Body of pancreas (tissue), 4 donors: ENCODE data around the gene C1QTNF12. TPM values are rescaled to one million over a fixed set of nuclear protein-coding genes. Genes with fewer than 3 reads are reported as not detected.

ENCODE experiments used
- ATAC-seq: fragments of 150-250 bp; one replicate; pipeline ENCODE4 v1.9.1; 2016
- DNase-seq, 4 donors: peaks; one replicate each; pipeline ENCODE4 v3.0.0-alpha.2; 2019
- H3K27ac ChIP-seq, 4 donors: fragments of 200-600 bp; sonication (generic); 1 replicate in 3 of 4; 2 replicates in 1 of 4; pipeline versions ENCODE4 v1.5.1 to v1.6.1; 2016 to 2019; ENCODE audit warnings: mild to moderate bottlenecking in 1 of 4, mixed read lengths in 1 of 4, moderate library complexity in 1 of 4
- H3K27me3 ChIP-seq, 2 donors: fragments of 200-600 bp; sonication (generic); one replicate each; pipeline ENCODE4 v1.6.0; 2016; ENCODE audit warnings: mild to moderate bottlenecking in 1 of 2
- H3K36me3 ChIP-seq, 2 donors: fragments of 200-600 bp; sonication (generic); replicated peaks in 1 of 2; 2 replicates each; pipeline ENCODE4 v1.5.1; 2016; ENCODE audit warnings: low read depth in 2 of 2; ENCODE audit not compliant: insufficient read depth in 1 of 2
- H3K4me1 ChIP-seq: fragments of 200-600 bp; sonication (generic); one replicate; pipeline ENCODE4 v1.6.0; 2016
- H3K4me3 ChIP-seq, 2 donors: fragments of 200-600 bp; sonication (generic); 1 replicate in 1 of 2; 2 replicates in 1 of 2; pipeline ENCODE4 v1.5.1; 2016 to 2019
- H3K9me3 ChIP-seq, 3 donors: fragments of 200-600 bp; sonication (generic); 1 replicate in 2 of 3; 2 replicates in 1 of 3; pipeline ENCODE4 v1.5.1; 2016
- CTCF ChIP-seq, 7 experiments: fragments of 450-650 bp in 4 of 7; fragments of 200-600 bp in 3 of 7; sonication (generic) in 3 of 7; IDR thresholded peaks; one replicate each; pipeline ENCODE4 v1.5.1; 2016 to 2019; ENCODE audit warnings: antibody characterized with exemption in 7 of 7
- POLR2A ChIP-seq, 3 donors: fragments of 450-650 bp; IDR thresholded peaks; one replicate each; pipeline ENCODE4 v1.6.1; 2016; ENCODE audit warnings: antibody characterized with exemption in 3 of 3, mild to moderate bottlenecking in 2 of 3
- WGBS, 2 donors: methylation state at CpG; one replicate each; pipeline ENCODE4 v1.1.5; 2017; 5-methylcytosine and 5-hydroxymethylcytosine counted together
- intact Hi-C: fragments of 100-400 bp; cut with DNase I; formaldehyde crosslinking; loops from one replicate; pipeline ENCODE4 v1.15.1; 2023
- total RNA-seq, 2 donors: library from RNA; depleted of rRNA; stranded (reverse); fragments of >200 nt; gene quantifications; one replicate each; pipeline ENCODE4 v1.1.0, GENCODE V29; 2016

Gene C1QTNF12
- total RNA-seq, 2 donors from 2014 or later = not detected

GRCh38 chr1:1225238-1225845 lies 21.2 kb downstream of the C1QTNF12 start:
- H3K27me3 ChIP-seq = no peaks in the 10 kb centered on the region
- no peak for TF ChIP-seq CTCF (IDR thresholded peaks at IDR 0.05)
- TF ChIP-seq POLR2A (IDR thresholded peaks at IDR 0.05) = no peak
- WGBS, 2 donors = 84 to 96% methylated on average over 16 to 34 of the region's 34 CpGs
- peaks cover 20 to 31% of the 10 kb centered on the region in 2 donors for H3K36me3 ChIP-seq
- intact Hi-C loops = loop anchor here (5.0 kb wide), 1 partner anchor 108 kb away; the partner anchor contains the start of gene C1orf159
- H3K9me3 ChIP-seq = no peaks in the 10 kb centered on the region
- no peak overlapping the region for H3K27ac ChIP-seq
- ATAC-seq = no peak
- no peak overlapping the region for H3K4me3 ChIP-seq
- DNase-seq = no peak
- peaks cover 12% of the 10 kb centered on the region for H3K4me1 ChIP-seq

- no peaks in the 10 kb centered on the region for H3K9me3 ChIP-seq
- H3K4me3 ChIP-seq = no peak overlapping the region
- H3K27me3 ChIP-seq = no peaks in the 10 kb centered on the region
- no peak overlapping the region for H3K27ac ChIP-seq
- no peak for DNase-seq
- intact Hi-C loops = no loop called here
- 90 to 93% methylated on average over 11 to 21 of the region's 21 CpGs for WGBS, 2 donors
- TF ChIP-seq CTCF (IDR thresholded peaks at IDR 0.05) = no peak
- no peak for TF ChIP-seq POLR2A (IDR thresholded peaks at IDR 0.05)
- no peak for ATAC-seq
- H3K4me1 ChIP-seq = no peaks in the 10 kb centered on the region
- H3K36me3 ChIP-seq = peaks cover 20 to 31% of the 10 kb centered on the region in 2 donors
These were observed 22.6 kb downstream of the C1QTNF12 start for GRCh38 chr1:1223891-1224290.

GRCh38 chr1:1223321-1223720 lies 23.2 kb downstream of the C1QTNF12 start:
- Histone ChIP-seq H3K27ac (no peak overlapping the region), H3K36me3 (peaks cover 20 to 29% of the 10 kb centered on the region in 2 donors), H3K4me3 (no peak overlapping the region), H3K9me3 (no peaks in the 10 kb centered on the region), H3K4me1 (no peaks in the 10 kb centered on the region), H3K27me3 (no peaks in the 10 kb centered on the region)
- ATAC-seq (no peak), DNase-seq (no peak)
- TF ChIP-seq CTCF (IDR thresholded peaks at IDR 0.05) (no peak), POLR2A (IDR thresholded peaks at IDR 0.05) (no peak)
- WGBS, 2 donors = 95 to 100% methylated on average over 4 to 15 of the region's 15 CpGs
- intact Hi-C loops = no loop called here

GRCh38 chr1:1222575-1223225 lies 23.8 kb downstream of the C1QTNF12 start:
- intact Hi-C loops = no loop called here
- no peaks in the 10 kb centered on the region for H3K9me3 ChIP-seq
- no peak for DNase-seq
- no peak overlapping the region for H3K4me3 ChIP-seq
- no peaks in the 10 kb centered on the region for H3K27me3 ChIP-seq
- WGBS, 2 donors = 93 to 96% methylated on average over 36 to 44 of the region's 44 CpGs
- H3K27ac ChIP-seq = no peak overlapping the region
- H3K36me3 ChIP-seq = peaks cover 15 to 25% of the 10 kb centered on the region in 2 donors
- TF ChIP-seq POLR2A (IDR thresholded peaks at IDR 0.05) = no peak
- TF ChIP-seq CTCF (IDR thresholded peaks at IDR 0.05) = no peak
- no peak for ATAC-seq
- no peaks in the 10 kb centered on the region for H3K4me1 ChIP-seq
